ENCODE measurements around the gene RNF112. TPM values are rescaled to one million over a fixed set of nuclear protein-coding genes. Genes with fewer than 3 reads are reported as not detected.

The RNF112 gene
- total RNA-seq, 1 donor from 2014 or later: 0.86 TPM

GRCh38 chr17:19464031-19465026 is 53.3 kb downstream of the RNF112 start:
- Histone ChIP-seq H4K20me1 (ENCODE audit: low read depth) (no peaks in the 10 kb centered on the region), H3K36me3 (no peaks in the 10 kb centered on the region), H3K4me2 (no peak overlapping the region), H3K9ac (no peak overlapping the region), H3K9me3 (ENCODE audit: low read depth) (no peaks in the 10 kb centered on the region), H3K79me2 (ENCODE audit: low read depth) (no peaks in the 10 kb centered on the region), H3K27ac (peak overlapping the region; percentile 6), H3K27me3 (no peaks in the 10 kb centered on the region), H3K4me3 (no peak overlapping the region), H3F3A (ENCODE audit: low read depth) (peaks cover 49% of the 10 kb centered on the region), H2AFZ (replicated peaks) (no peak overlapping the region), H3K4me1 (peaks cover 51% of the 10 kb centered on the region)
- TF ChIP-seq CTCF (IDR thresholded peaks at IDR 0.05): no peak
- TF ChIP-seq EZH2 (IDR thresholded peaks at IDR 0.05): no peak
- TF ChIP-seq EZH2phosphoT487 (IDR thresholded peaks at IDR 0.05): no peak
- Mint-ChIP-seq H3K27me3 (ENCODE audit: insufficient read depth, low read depth) (peaks cover 11% of the 10 kb centered on the region), H3K27ac (peak overlapping the region; percentile 22), H3K4me3 (no peak overlapping the region), H3K36me3 (no peaks in the 10 kb centered on the region), H3K9me3 (no peaks in the 10 kb centered on the region), H3K4me1 (peaks cover 37% of the 10 kb centered on the region)
- DNase-seq (ENCODE audit: low spot score): no peak

Small RNA genes lying within 50 kb of the gene (small RNA-seq; reads per million reads assigned to genes)
- not detected for gene RF00537

Other genes with a start within 250 kb of the RNF112 start
- 30.5 and 36.2 TPM in 2 replicates for gene EPN2, start 173.9 kb upstream of the RNF112 start, total RNA-seq (ENCODE audit: low replicate concordance)
- 15.1 and 43.0 TPM in 2 replicates for gene B9D1, start 48.5 kb upstream of the RNF112 start, total RNA-seq (ENCODE audit: low replicate concordance)
- 12.2 and 20.7 TPM in 2 replicates for gene MAPK7, start 32.7 kb upstream of the RNF112 start, total RNA-seq (ENCODE audit: low replicate concordance)
- gene MFAP4, start 24.0 kb upstream of the RNF112 start, total RNA-seq (ENCODE audit: low replicate concordance): 0.22 TPM in 1 of 2 replicates, not detected in the other
- gene SLC47A1, start 122.6 kb downstream of the RNF112 start, total RNA-seq (ENCODE audit: low replicate concordance): 1.9 and 2.1 TPM in 2 replicates
- 126 and 138 TPM in 2 replicates for gene ALDH3A2, start 237.5 kb downstream of the RNF112 start, total RNA-seq (ENCODE audit: low replicate concordance)